NB4 (cell line): ENCODE measurements around the gene GOLGA6L4.
"Not testable (repeated sequence)": the region's sequence is repeated elsewhere in the genome, so short reads cannot be mapped to it uniquely, and the experiment has no call there.

Experiments
- DNase-seq: peaks from one replicate; pipeline ENCODE4 v3.0.0; 2010; ENCODE audit warnings: low read depth
- H3K4me3 ChIP-seq: one replicate; pipeline ENCODE4 v1.5.1; 2011; ENCODE audit warnings: mild to moderate bottlenecking, low read depth, low read length, moderate library complexity

Gene GOLGA6L4, protein sequence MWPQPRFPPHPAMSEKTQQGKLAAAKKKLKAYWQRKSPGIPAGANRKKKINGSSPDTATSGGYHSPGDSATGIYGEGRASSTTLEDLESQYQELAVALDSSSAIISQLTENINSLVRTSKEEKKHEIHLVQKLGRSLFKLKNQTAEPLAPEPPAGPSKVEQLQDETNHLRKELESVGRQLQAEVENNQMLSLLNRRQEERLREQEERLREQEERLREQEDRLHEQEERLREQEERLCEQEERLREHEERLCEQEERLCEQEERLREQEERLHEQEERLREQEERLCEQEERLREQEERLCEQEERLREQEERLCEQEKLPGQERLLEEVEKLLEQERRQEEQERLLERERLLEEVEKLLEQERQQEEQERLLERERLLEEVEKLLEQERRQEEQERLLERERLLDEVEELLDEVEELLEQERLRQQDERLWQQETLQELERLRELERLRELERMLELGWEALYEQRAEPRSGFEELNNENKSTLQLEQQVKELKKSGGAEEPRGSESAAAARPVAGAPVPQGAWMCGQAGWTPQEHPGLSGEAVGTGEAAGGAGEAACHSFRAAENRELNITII

DNA sequence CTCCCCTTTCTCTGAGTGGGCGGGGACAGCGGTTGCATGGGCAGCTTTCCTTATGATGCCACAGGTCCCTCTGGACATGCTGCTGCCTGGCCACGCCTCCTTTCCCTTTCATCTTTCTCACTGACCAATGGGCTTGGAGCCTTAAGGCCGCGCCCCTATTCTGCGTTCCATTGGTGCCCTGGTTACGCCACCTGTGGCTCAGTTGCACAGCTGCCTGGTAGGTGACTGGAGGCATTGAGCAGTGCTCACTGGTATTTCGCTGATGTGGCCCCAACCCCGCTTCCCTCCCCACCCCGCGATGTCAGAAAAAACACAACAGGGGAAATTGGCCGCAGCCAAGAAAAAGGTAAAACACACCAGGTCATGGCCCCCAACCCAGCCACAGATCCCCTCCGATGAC, at the start of gene GOLGA6L4:
Gene GOLGA6L4, plus strand, starts transcription at position 201 of the 400 bp plus-strand sequence. Its CDS starts 62 bp downstream, at position 263.
- not testable (repeated sequence) for DNase-seq, H3K4me3 ChIP-seq

DNA sequence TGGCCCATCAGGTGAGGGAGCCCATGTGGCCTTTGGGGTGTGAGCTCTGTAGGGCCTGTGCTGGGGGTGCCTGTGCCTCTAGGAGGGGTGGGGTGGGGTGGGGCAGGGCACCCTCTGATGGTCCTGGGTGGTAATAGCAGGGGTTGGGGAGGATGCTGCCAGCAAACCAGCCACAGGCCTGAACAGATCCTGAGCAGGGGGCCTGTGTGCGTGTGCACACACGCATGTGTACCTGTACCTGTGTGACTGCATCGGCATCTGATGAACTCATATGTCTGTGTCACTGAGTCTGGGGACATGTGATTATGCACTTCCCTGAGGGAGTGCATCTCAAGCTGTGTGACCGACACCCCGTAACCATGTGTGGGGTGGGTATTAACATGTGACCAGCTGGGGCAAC, 42.6 kb upstream of the GOLGA6L4 start:
- not testable (repeated sequence) for DNase-seq

DNA sequence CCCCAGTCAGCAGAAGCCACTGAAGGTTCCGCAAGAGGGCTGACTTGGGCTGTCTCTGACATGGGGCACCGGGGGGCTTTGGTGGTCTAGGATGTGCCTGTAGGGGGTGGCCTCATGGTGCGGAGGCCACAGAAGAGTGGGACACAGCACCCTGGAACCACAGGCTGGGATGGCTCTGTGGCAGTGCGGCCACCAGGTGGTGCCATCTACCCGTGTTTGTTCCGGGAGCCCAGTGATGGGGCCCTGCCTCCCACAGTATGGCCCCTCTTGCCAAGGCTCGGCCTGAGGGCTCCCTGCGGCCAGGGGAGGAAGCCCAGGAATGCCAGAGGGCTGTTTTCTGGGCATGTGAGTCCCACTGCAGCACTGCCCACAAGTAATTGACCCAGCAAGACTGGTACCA, 40.0 kb upstream of the GOLGA6L4 start:
- not testable (repeated sequence) for DNase-seq, H3K4me3 ChIP-seq

More for the DNA sequence above, 42.6 kb upstream of the GOLGA6L4 start:
- not testable (repeated sequence) for H3K4me3 ChIP-seq

DNA sequence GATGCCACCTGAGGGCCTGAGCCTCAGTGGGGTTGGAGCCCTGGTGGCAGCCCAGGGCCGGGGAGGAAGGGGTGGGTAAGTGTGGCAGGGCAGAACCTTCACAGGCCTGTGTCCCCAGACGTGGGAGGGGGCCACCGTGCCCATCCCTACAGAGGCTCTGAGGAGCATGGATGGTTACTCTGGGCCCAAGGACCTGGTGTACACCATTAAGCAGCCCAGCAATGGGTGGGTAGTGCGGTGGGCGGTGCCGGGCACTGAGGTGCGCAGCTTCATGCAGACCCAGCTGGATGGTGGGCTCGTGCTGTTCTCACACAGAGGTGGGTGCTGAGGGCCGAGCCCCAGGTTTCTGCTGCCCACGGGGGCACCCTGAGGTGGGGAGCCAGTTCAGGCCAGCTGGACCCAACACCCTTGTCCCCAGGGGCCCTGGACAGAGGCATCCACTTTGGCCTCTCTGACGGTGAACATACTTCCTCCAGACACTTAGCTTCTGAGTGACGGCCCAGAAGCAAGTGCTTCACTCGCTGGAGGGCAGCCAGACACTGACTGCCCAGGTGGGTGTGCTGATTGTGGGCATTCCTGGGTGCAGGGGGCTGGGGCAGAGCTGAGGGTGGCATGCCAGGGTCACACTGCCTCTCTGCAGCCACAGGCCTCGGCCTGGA, 38.9 kb upstream of the GOLGA6L4 start:
- not testable (repeated sequence) for DNase-seq, H3K4me3 ChIP-seq

DNA sequence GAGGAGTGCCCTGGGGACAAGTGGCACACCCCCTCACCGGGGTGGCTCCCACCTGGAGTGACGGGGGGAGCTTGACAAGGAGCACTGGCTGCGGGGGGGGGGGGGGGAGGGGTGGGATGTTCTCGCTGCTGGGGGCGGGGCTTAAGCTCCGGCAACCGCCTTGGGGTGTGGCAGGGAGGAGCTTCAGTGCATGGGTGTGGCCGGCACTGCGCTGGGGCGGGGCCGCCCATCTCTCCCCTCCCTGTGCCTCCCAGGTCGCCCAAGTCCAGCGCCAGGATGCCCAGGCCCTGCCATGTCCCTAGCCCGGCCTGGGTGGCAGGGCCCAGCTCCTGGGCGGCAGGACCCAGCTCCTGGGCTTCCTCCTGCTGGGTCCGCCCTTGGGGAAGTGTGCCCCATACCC, 35.7 kb upstream of the GOLGA6L4 start:
- not testable (repeated sequence) for DNase-seq, H3K4me3 ChIP-seq

DNA sequence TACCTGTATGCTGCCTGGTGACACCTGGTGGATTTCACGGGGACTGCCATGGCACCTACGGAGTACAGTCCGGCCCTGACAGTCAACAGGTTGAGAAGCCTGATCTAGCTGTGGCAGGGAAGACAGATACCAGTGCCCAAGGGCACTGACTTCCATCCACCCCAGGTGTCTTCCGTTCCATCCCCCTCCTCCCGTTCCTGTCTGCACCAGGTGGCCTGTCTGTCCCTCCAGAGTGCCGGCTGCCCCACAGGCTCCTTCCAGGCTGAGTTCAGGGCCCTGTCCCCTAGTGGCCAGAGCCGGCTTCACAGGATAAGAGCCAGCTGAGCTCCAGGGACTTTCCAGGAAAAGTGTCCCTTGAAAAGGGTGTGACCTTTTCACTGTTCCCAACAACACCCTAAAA, 10.9 kb downstream of the GOLGA6L4 start:
- H3K4me3 ChIP-seq, DNase-seq: not testable (repeated sequence)
